HL-60 (cell line): ENCODE results near the gene SPAG17.

Experiments
- DNase-seq, 2 experiments: peaks; one replicate each; pipeline ENCODE4 v3.0.0-alpha.2; 2010 to 2020; ENCODE audit warnings: low read depth in 1 of 2, low spot score in 1 of 2
- H3K27ac ChIP-seq: fragments of 250-450 bp; sonication (Bioruptor Pico); replicated peaks from 2 replicates; pipeline ENCODE4 v1.5.1; 2020; ENCODE audit warnings: mild to moderate bottlenecking, moderate library complexity
- H3K27me3 ChIP-seq: fragments of 250-450 bp; sonication (Bioruptor Pico); 2 replicates; pipeline ENCODE4 v1.5.1; 2021; ENCODE audit warnings: mild to moderate bottlenecking, moderate library complexity; ENCODE audit not compliant: insufficient read depth, poor library complexity, severe bottlenecking
- H3K4me3 ChIP-seq: replicated peaks from 2 replicates; pipeline ENCODE4 v1.5.1; 2011; ENCODE audit warnings: mild to moderate bottlenecking, control low read depth, low read length; ENCODE audit not compliant: insufficient read depth
- GABPA ChIP-seq: IDR thresholded peaks from 2 replicates; pipeline ENCODE4 v1.6.1; 2012; ENCODE audit warnings: low read depth
- POLR2AphosphoS5 ChIP-seq: IDR thresholded peaks from 2 replicates; pipeline ENCODE4 v1.6.1; 2012; ENCODE audit warnings: low read depth
- REST ChIP-seq: IDR thresholded peaks from 2 replicates; pipeline ENCODE4 v1.6.1; 2012; ENCODE audit warnings: low read depth; ENCODE audit not compliant: insufficient replicate concordance
- SPI1 ChIP-seq: IDR thresholded peaks from 2 replicates; pipeline ENCODE4 v1.6.1; 2012; ENCODE audit warnings: low read depth, mild to moderate bottlenecking, borderline replicate concordance
- TF ChIP-seq, protein P1 (sequence below): IDR thresholded peaks from one replicate; pipeline ENCODE4 v1.5.1; 2011; ENCODE audit warnings: low read length, control low read depth, inconsistent platforms; ENCODE audit not compliant: insufficient read depth

Gene SPAG17

GRCh38 chr1:117959364-117959763 is 225.7 kb downstream of the SPAG17 start:
- Histone ChIP-seq H3K27ac (no peak overlapping the region), H3K27me3 (no peaks in the 10 kb centered on the region), H3K4me3 (no peak overlapping the region)
- TF ChIP-seq, protein P1, sequence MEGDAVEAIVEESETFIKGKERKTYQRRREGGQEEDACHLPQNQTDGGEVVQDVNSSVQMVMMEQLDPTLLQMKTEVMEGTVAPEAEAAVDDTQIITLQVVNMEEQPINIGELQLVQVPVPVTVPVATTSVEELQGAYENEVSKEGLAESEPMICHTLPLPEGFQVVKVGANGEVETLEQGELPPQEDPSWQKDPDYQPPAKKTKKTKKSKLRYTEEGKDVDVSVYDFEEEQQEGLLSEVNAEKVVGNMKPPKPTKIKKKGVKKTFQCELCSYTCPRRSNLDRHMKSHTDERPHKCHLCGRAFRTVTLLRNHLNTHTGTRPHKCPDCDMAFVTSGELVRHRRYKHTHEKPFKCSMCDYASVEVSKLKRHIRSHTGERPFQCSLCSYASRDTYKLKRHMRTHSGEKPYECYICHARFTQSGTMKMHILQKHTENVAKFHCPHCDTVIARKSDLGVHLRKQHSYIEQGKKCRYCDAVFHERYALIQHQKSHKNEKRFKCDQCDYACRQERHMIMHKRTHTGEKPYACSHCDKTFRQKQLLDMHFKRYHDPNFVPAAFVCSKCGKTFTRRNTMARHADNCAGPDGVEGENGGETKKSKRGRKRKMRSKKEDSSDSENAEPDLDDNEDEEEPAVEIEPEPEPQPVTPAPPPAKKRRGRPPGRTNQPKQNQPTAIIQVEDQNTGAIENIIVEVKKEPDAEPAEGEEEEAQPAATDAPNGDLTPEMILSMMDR: no peak
- no peak for TF ChIP-seq SPI1
- no peak for TF ChIP-seq POLR2AphosphoS5
- TF ChIP-seq GABPA: no peak
- no peak for TF ChIP-seq REST
- DNase-seq: no peak

DNA sequence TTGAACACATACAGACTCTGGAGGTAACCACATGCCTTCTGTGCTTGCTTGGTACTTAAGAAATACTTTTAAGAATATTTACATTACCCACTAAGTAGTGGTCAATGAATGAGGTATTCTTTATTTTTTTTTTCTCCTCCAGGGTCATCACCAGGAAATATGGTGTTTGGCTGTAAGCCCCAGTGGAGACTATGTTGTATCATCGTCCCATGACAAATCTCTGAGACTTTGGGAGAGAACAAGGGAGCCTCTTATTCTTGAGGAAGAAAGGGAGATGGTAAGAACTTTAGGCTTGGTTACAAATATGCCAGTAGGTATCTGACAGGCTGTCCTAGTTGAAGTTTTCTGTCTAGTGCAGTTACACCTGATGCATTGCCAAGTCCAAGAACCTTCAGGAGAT is 232.6 kb downstream of the SPAG17 start:
- DNase-seq: no peak
- no peak for TF ChIP-seq SPI1
- TF ChIP-seq, protein P1: no peak
- no peak for TF ChIP-seq GABPA
- TF ChIP-seq POLR2AphosphoS5: no peak
- TF ChIP-seq REST: no peak
- Histone ChIP-seq H3K4me3 (no peak overlapping the region), H3K27me3 (no peaks in the 10 kb centered on the region), H3K27ac (no peak overlapping the region)

- no peak for TF ChIP-seq SPI1
- no peak for TF ChIP-seq POLR2AphosphoS5
- TF ChIP-seq, protein P1: no peak
- no peak for TF ChIP-seq GABPA
- no peak for TF ChIP-seq REST
- DNase-seq: no peak
- H3K4me3 ChIP-seq: no peak overlapping the region
- H3K27ac ChIP-seq: no peak overlapping the region
- no peaks in the 10 kb centered on the region for H3K27me3 ChIP-seq
These were observed 242.7 kb downstream of the SPAG17 start for GRCh38 chr1:117942293-117942692.
